Neural cell (in vitro differentiated cells): ENCODE measurements around the gene TIMMDC1.

Experiments used
- EP300 ChIP-seq: fragments of 450-650 bp; conservative IDR thresholded peaks from 2 replicates; pipeline ENCODE4 v1.6.1; 2014; ENCODE audit warnings: antibody characterized with exemption, mild to moderate bottlenecking, moderate library complexity; ENCODE audit not compliant: poor library complexity, severe bottlenecking
- EZH2 ChIP-seq: fragments of 200-600, 300-800 bp; shearing (Covaris generic), sonication (generic); IDR thresholded peaks from 2 replicates; pipeline ENCODE4 v1.6.1; 2014; ENCODE audit warnings: antibody characterized with exemption, low read length, borderline replicate concordance, mild to moderate bottlenecking; ENCODE audit not compliant: insufficient read depth, poor library complexity, severe bottlenecking
- MXI1 ChIP-seq: fragments of 450-650 bp; conservative IDR thresholded peaks from 2 replicates; pipeline ENCODE4 v1.6.1; 2014; ENCODE audit warnings: antibody characterized with exemption, mild to moderate bottlenecking; ENCODE audit not compliant: poor library complexity, severe bottlenecking
- POLR2AphosphoS5 ChIP-seq: IDR thresholded peaks from 2 replicates; pipeline ENCODE4 v1.6.1; 2012
- RAD21 ChIP-seq: fragments of 450-650 bp; conservative IDR thresholded peaks from 2 replicates; pipeline ENCODE4 v1.6.1; 2014; ENCODE audit warnings: antibody characterized with exemption, mild to moderate bottlenecking, moderate library complexity
- TF ChIP-seq, protein P1 (sequence below): fragments of 450-650 bp; IDR thresholded peaks from 2 replicates; pipeline ENCODE4 v1.5.1; 2014; ENCODE audit warnings: antibody characterized with exemption, mild to moderate bottlenecking, moderate library complexity; ENCODE audit not compliant: poor library complexity, severe bottlenecking
- TF ChIP-seq, protein P2 (sequence below): IDR thresholded peaks from 2 replicates; pipeline ENCODE4 v1.6.1; 2012; ENCODE audit warnings: borderline replicate concordance

DNA sequence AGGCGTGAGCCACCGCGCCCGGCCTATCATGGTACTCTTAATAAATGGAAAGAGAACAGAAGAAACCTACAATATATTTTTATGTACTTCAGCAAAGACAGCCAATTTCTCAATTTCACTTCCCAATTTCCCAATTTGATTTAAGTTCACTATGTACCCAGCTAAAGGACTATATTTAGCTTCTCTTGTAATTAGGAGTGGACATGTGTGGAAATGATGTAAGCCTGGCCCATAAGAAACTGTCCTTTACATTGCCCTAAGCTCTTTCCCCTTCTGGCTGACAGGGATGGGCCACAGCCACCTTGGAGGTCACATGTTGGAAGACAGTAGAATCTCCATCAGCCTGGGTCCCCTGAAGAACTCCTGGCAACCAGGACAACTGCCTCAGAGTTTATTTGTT lies 41.1 kb upstream of the TIMMDC1 start:
- TF ChIP-seq, protein P1, sequence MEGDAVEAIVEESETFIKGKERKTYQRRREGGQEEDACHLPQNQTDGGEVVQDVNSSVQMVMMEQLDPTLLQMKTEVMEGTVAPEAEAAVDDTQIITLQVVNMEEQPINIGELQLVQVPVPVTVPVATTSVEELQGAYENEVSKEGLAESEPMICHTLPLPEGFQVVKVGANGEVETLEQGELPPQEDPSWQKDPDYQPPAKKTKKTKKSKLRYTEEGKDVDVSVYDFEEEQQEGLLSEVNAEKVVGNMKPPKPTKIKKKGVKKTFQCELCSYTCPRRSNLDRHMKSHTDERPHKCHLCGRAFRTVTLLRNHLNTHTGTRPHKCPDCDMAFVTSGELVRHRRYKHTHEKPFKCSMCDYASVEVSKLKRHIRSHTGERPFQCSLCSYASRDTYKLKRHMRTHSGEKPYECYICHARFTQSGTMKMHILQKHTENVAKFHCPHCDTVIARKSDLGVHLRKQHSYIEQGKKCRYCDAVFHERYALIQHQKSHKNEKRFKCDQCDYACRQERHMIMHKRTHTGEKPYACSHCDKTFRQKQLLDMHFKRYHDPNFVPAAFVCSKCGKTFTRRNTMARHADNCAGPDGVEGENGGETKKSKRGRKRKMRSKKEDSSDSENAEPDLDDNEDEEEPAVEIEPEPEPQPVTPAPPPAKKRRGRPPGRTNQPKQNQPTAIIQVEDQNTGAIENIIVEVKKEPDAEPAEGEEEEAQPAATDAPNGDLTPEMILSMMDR, result no peak
- TF ChIP-seq POLR2AphosphoS5, result no peak
- no peak for TF ChIP-seq MXI1
- no peak for TF ChIP-seq RAD21
- no peak for TF ChIP-seq EP300
- no peak for TF ChIP-seq EZH2
- TF ChIP-seq, protein P2, sequence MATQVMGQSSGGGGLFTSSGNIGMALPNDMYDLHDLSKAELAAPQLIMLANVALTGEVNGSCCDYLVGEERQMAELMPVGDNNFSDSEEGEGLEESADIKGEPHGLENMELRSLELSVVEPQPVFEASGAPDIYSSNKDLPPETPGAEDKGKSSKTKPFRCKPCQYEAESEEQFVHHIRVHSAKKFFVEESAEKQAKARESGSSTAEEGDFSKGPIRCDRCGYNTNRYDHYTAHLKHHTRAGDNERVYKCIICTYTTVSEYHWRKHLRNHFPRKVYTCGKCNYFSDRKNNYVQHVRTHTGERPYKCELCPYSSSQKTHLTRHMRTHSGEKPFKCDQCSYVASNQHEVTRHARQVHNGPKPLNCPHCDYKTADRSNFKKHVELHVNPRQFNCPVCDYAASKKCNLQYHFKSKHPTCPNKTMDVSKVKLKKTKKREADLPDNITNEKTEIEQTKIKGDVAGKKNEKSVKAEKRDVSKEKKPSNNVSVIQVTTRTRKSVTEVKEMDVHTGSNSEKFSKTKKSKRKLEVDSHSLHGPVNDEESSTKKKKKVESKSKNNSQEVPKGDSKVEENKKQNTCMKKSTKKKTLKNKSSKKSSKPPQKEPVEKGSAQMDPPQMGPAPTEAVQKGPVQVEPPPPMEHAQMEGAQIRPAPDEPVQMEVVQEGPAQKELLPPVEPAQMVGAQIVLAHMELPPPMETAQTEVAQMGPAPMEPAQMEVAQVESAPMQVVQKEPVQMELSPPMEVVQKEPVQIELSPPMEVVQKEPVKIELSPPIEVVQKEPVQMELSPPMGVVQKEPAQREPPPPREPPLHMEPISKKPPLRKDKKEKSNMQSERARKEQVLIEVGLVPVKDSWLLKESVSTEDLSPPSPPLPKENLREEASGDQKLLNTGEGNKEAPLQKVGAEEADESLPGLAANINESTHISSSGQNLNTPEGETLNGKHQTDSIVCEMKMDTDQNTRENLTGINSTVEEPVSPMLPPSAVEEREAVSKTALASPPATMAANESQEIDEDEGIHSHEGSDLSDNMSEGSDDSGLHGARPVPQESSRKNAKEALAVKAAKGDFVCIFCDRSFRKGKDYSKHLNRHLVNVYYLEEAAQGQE, result no peak
